Mesendoderm (in vitro differentiated cells): ENCODE measurements around the gene ZNF649.
"Not testable (repeated sequence)": the region's sequence is repeated elsewhere in the genome, so short reads cannot be mapped to it uniquely, and the experiment has no call there.

Source experiments
- DNase-seq: peaks from one replicate; pipeline ENCODE4 v3.0.0; 2013
- H2AK5ac ChIP-seq: 2 replicates; pipeline ENCODE4 v1.6.1; 2013; ENCODE audit warnings: low read length, inconsistent platforms
- H2BK120ac ChIP-seq: 2 replicates; pipeline ENCODE4 v1.6.1; 2013; ENCODE audit warnings: low read depth, mild to moderate bottlenecking, low read length, moderate library complexity, mixed read lengths
- H2BK15ac ChIP-seq: replicated peaks from 2 replicates; pipeline ENCODE4 v1.6.1; 2013; ENCODE audit warnings: low read depth, mild to moderate bottlenecking, moderate library complexity
- H2BK5ac ChIP-seq: 2 replicates; pipeline ENCODE4 v1.6.1; 2013; ENCODE audit warnings: low read length, inconsistent platforms
- H3K18ac ChIP-seq: 2 replicates; pipeline ENCODE4 v1.6.1; 2013; ENCODE audit warnings: mild to moderate bottlenecking, low read length, mixed read lengths
- H3K23ac ChIP-seq: one replicate; pipeline ENCODE4 v1.6.1; 2013; ENCODE audit warnings: low read length
- H3K27ac ChIP-seq: 2 replicates; pipeline ENCODE4 v1.5.1; 2013; ENCODE audit warnings: low read depth, mild to moderate bottlenecking, inconsistent platforms, low read length, moderate library complexity
- H3K27me3 ChIP-seq: 2 replicates; pipeline ENCODE4 v1.6.1; 2013; ENCODE audit warnings: low read length, control low read depth, mild to moderate bottlenecking, inconsistent platforms; ENCODE audit not compliant: insufficient read depth, poor library complexity
- H3K36me3 ChIP-seq: 2 replicates; pipeline ENCODE4 v1.6.1; 2013; ENCODE audit warnings: low read length, inconsistent platforms; ENCODE audit not compliant: control insufficient read depth, insufficient read depth
- H3K4ac ChIP-seq: one replicate; pipeline ENCODE4 v1.6.1; 2013; ENCODE audit warnings: low read depth, mild to moderate bottlenecking, low read length, moderate library complexity
- H3K4me1 ChIP-seq: 2 replicates; pipeline ENCODE4 v1.6.1; 2013; ENCODE audit warnings: low read depth, low read length, inconsistent platforms; ENCODE audit not compliant: control insufficient read depth
- H3K4me2 ChIP-seq: 2 replicates; pipeline ENCODE4 v1.6.1; 2013; ENCODE audit warnings: low read length
- H3K4me3 ChIP-seq: 2 replicates; pipeline ENCODE4 v1.5.1; 2013; ENCODE audit warnings: mild to moderate bottlenecking, low read length
- H3K56ac ChIP-seq: one replicate; pipeline ENCODE4 v1.6.1; 2013; ENCODE audit warnings: low read length
- H3K79me1 ChIP-seq: 2 replicates; pipeline ENCODE4 v1.6.1; 2013; ENCODE audit warnings: low read length, inconsistent platforms
- H3K79me2 ChIP-seq: 2 replicates; pipeline ENCODE4 v1.6.1; 2013; ENCODE audit warnings: mild to moderate bottlenecking, low read length; ENCODE audit not compliant: control insufficient read depth, insufficient read depth
- H3K9ac ChIP-seq: 2 replicates; pipeline ENCODE4 v1.6.1; 2013; ENCODE audit warnings: low read length, inconsistent platforms
- H4K5ac ChIP-seq: one replicate; pipeline ENCODE4 v1.6.1; 2013; ENCODE audit warnings: low read length
- H4K8ac ChIP-seq: one replicate; pipeline ENCODE4 v1.6.1; 2013; ENCODE audit warnings: low read depth, mild to moderate bottlenecking, control low read depth, low read length, moderate library complexity
- WGBS: extraction: QIAGEN DNeasy Blood & Tissue Kit; methylation state at CpG from one replicate; pipeline ENCODE4 v1.1.7; 2013; ENCODE audit warnings: low lambda C conversion rate, missing lambda C conversion rate; ENCODE audit not compliant: insufficient coverage; ENCODE audit errors: extremely low coverage; 5-methylcytosine and 5-hydroxymethylcytosine counted together

ZNF649 gene

GRCh38 chr19:51919606-51920005, 14.8 kb upstream of the ZNF649 start:
- H3K4me1 ChIP-seq = no peaks in the 10 kb centered on the region
- WGBS = no CpG with 5 or more reads among the region's 3 CpGs
- H3K27ac ChIP-seq = no peak overlapping the region
- H3K36me3 ChIP-seq = no peaks in the 10 kb centered on the region
- H3K56ac ChIP-seq = no peak overlapping the region
- no peak overlapping the region for H3K4me2 ChIP-seq
- no peak overlapping the region for H3K18ac ChIP-seq
- no peak overlapping the region for H2BK120ac ChIP-seq
- no peaks in the 10 kb centered on the region for H3K27me3 ChIP-seq
- H3K79me2 ChIP-seq = no peaks in the 10 kb centered on the region
- no peak for DNase-seq
- no peak overlapping the region for H3K4me3 ChIP-seq
- H3K79me1 ChIP-seq = no peaks in the 10 kb centered on the region
- H3K9ac ChIP-seq = no peak overlapping the region
- no peak overlapping the region for H3K4ac ChIP-seq
- H4K5ac ChIP-seq = no peak overlapping the region
- H4K8ac ChIP-seq = no peak overlapping the region
- H2BK5ac ChIP-seq = no peak overlapping the region
- no peak overlapping the region for H2BK15ac ChIP-seq
- no peak overlapping the region for H2AK5ac ChIP-seq
- no peak overlapping the region for H3K23ac ChIP-seq

GRCh38 chr19:51916167-51916566, 11.3 kb upstream of the ZNF649 start:
- Histone ChIP-seq H3K4ac (no peak overlapping the region), H2BK5ac (no peak overlapping the region), H3K4me1 (no peaks in the 10 kb centered on the region), H2AK5ac (no peak overlapping the region), H3K56ac (no peak overlapping the region), H3K27me3 (no peaks in the 10 kb centered on the region), H2BK15ac (no peak overlapping the region), H3K27ac (no peak overlapping the region), H3K23ac (no peak overlapping the region), H4K8ac (no peak overlapping the region), H3K79me2 (no peaks in the 10 kb centered on the region), H3K4me3 (peak overlapping the region; percentile 15), H3K18ac (no peak overlapping the region), H3K9ac (no peak overlapping the region), H4K5ac (no peak overlapping the region), H3K36me3 (no peaks in the 10 kb centered on the region), H3K79me1 (no peaks in the 10 kb centered on the region), H2BK120ac (no peak overlapping the region), H3K4me2 (no peak overlapping the region)
- no CpG with 5 or more reads among the region's 1 CpG for WGBS
- DNase-seq = no peak

- Histone ChIP-seq H3K4me1 (no peaks in the 10 kb centered on the region), H2BK15ac (no peak overlapping the region), H3K36me3 (no peaks in the 10 kb centered on the region), H3K79me1 (no peaks in the 10 kb centered on the region), H3K4me2 (no peak overlapping the region), H3K79me2 (no peaks in the 10 kb centered on the region), H3K4me3 (no peak overlapping the region), H3K4ac (no peak overlapping the region), H2BK5ac (no peak overlapping the region), H4K8ac (no peak overlapping the region), H3K23ac (no peak overlapping the region), H4K5ac (no peak overlapping the region), H2AK5ac (no peak overlapping the region), H3K27ac (no peak overlapping the region), H3K18ac (no peak overlapping the region), H2BK120ac (no peak overlapping the region), H3K56ac (no peak overlapping the region), H3K27me3 (no peaks in the 10 kb centered on the region), H3K9ac (no peak overlapping the region)
- no CpG with 5 or more reads among the region's 5 CpGs for WGBS
- DNase-seq = no peak
These were observed 10.6 kb upstream of the ZNF649 start for GRCh38 chr19:51915324-51915867.

GRCh38 chr19:51907981-51908380, 3.2 kb upstream of the ZNF649 start:
- not testable (repeated sequence) for H3K27me3 ChIP-seq, H3K4me2 ChIP-seq, H3K4me3 ChIP-seq, H2AK5ac ChIP-seq, H3K9ac ChIP-seq, H4K8ac ChIP-seq, H4K5ac ChIP-seq, H2BK15ac ChIP-seq, H3K56ac ChIP-seq, H3K79me1 ChIP-seq, H3K23ac ChIP-seq, H3K36me3 ChIP-seq, H3K4me1 ChIP-seq, DNase-seq
- peak overlapping the region; percentile 80 for H3K18ac ChIP-seq
- peaks cover 18% of the 10 kb centered on the region for H3K79me2 ChIP-seq
- peak overlapping the region; percentile 83 for H3K27ac ChIP-seq
- H3K4ac ChIP-seq = peak overlapping the region; percentile 98
- peak overlapping the region; percentile 91 for H2BK5ac ChIP-seq
- no CpG with 5 or more reads among the region's 5 CpGs for WGBS
- peak overlapping the region; percentile 94 for H2BK120ac ChIP-seq

GRCh38 chr19:51906108-51906507, 1.3 kb upstream of the ZNF649 start:
- peaks cover 35% of the 10 kb centered on the region for H3K79me2 ChIP-seq
- not testable (repeated sequence) for H4K5ac ChIP-seq, H3K27me3 ChIP-seq, H3K4me2 ChIP-seq, H3K4me3 ChIP-seq, H3K9ac ChIP-seq, H3K56ac ChIP-seq, H3K23ac ChIP-seq, H2BK15ac ChIP-seq, H3K4me1 ChIP-seq, H3K36me3 ChIP-seq, H3K79me1 ChIP-seq, H4K8ac ChIP-seq, H2BK5ac ChIP-seq, H2AK5ac ChIP-seq, H2BK120ac ChIP-seq
- H3K18ac ChIP-seq = peak overlapping the region; percentile 24
- peak overlapping the region; percentile 85 for H3K27ac ChIP-seq
- peak overlapping the region; percentile 58 for H3K4ac ChIP-seq
- WGBS = no CpG with 5 or more reads among the region's 9 CpGs
- DNase-seq = peak; percentile 83

- not testable (repeated sequence) for H4K8ac ChIP-seq, H3K4me1 ChIP-seq, H3K4me2 ChIP-seq, H3K4me3 ChIP-seq, H2AK5ac ChIP-seq, H3K36me3 ChIP-seq, H3K27me3 ChIP-seq, H3K79me1 ChIP-seq, H3K23ac ChIP-seq
- H2BK5ac ChIP-seq = peak overlapping the region; percentile 61
- H3K9ac ChIP-seq = peak overlapping the region; percentile 21
- peak overlapping the region; percentile 71 for H3K18ac ChIP-seq
- peak overlapping the region; percentile 37 for H2BK15ac ChIP-seq
- no CpG with 5 or more reads among the region's 3 CpGs for WGBS
- peak overlapping the region; percentile 67 for H3K4ac ChIP-seq
- DNase-seq = peak; percentile 61
- peaks cover 40% of the 10 kb centered on the region for H3K79me2 ChIP-seq
- H3K27ac ChIP-seq = peak overlapping the region; percentile 81
- H3K56ac ChIP-seq = peak overlapping the region; percentile 67
- H2BK120ac ChIP-seq = peak overlapping the region; percentile 90
- peak overlapping the region; percentile 93 for H4K5ac ChIP-seq
These were observed 822 bp upstream of the ZNF649 start for GRCh38 chr19:51905639-51906038.
